Smooth muscle cell of the coronary artery (primary cell): ENCODE data around the gene HOXB4. TPM values are rescaled to one million over a fixed set of nuclear protein-coding genes. Genes with fewer than 3 reads are reported as not detected.

ENCODE experiments used
- total RNA-seq: library from RNA; depleted of rRNA; stranded (reverse); fragments of >200 nt; gene quantifications from 2 replicates; pipeline ENCODE4 v1.2.3, GENCODE V29; 2014; ENCODE audit warnings: low replicate concordance

Gene HOXB4
- total RNA-seq: 0.35 and 0.90 TPM in 2 replicates

DNA sequence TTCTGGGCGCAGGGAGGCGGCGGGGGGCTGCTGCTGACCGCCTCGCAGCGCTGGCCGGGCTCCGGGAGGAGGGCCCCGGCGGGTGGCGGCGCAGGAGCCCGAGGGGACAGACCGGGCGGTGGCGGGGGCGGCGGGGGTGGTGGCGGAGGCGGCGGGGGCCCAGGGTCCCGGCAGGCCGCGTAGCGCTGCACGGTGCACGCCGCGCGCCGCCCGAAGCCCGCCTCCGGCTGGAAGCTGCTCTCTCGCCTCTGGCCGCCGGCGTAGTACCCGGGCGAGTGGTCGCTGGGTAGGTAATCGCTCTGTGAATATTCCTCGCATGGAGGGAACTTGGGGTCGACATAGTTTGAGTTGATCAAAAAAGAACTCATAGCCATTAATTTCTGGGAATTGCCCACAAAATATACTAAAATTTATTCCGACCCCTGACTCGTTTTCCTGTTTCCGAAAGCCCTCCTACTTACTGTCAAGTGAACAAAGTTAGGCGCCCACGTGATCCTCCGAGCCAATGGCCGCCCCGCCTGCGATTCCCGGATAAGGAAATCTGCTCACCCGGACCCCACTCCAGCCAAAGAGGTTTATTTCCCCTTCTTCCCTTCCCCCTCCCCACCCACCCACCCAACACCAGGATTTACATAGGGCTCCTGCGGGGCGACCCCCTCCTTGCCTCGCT, at the start of gene HOXB4:
Gene HOXB4, minus strand, starts transcription at position 405 of the 670 bp plus-strand sequence. Its CDS starts 31 bp downstream, at position 374.

DNA sequence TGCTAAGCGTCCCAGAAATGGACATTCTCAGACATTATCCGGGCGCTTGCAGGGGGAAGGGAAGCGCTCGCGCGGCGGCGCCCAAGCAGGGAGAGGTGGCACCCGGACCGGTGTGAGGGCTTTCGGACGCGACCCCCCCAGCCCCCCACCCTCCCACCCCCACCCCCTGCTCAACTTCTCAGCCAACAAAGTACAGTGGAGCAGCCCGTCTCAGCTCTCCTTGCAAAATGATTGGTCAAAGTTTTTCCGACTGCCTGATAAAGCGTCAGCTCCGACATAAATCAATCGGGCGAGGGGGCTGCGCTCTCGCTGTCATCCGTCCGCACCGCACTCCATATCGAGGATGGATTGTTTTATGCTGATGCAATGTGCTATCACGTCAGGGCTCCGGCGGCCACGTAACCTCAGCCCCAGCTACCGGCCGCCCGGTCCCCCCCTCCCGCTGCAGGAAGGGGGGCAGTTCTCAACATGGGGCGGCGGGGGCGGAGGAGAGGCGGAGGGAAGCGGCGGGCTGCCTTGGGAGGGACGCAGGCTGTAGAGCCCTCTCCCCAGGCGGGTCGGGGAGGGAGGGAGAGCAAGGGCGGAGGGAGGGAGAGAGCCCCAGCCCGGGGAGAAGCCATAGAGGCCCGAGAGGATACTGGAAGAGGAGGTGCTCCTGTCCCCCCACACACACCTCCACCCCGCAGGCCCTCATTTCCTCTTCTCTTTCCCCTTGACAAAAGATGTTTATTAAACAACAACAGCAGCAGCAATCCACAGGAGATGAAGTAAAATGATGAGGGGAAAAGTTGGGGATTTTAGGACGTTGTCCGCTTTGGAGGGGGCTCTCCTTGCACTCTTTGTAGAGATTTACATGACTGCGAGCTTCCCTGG, 48.3 kb upstream of the HOXB4 start, which contains the start of gene HOXB9:
Gene HOXB9, minus strand, starts transcription at position 114 of the 873 bp plus-strand sequence. Its CDS starts 89 bp downstream, at position 25.

DNA sequence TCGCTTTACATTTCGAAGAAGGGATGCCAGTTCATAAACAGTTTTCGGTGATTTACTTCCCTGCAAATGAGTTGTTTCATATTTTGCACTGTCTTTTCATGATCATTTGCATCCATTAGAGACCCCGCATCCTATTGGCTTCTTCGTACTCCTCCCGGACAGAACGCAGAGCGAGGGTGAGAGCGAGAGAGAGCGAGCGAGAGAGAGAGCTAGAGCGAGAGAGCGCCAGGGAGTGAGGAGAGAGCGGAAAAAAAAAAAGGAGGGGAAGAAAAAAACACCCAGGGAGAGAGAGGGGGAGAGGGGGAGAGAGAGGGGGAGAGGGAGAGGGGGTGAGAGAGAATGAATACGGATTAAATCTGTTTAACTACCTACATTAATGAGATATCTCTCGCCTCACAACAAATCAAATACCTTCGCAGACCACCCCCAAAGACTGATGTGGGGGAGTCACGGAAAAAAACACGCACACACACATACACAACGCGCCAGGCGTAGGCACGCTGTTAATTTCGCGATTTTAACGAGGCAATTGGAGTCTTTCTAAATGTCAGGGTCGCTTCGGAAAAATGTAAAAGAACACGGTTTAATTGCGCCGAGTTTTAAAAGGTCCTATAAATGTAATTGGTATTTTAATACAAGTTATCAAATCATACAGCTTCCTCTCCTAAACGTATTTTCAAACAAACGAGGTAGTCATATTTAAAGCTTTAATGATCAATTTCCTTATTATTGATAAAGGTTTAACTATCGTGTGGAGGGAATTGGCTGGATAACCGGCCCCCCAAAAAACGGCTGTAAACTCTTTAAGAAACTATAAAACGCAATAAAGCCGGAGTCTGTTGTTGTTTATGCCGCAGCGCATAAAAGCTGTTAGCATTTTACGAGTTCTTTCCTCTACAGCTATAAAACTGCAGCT, 37.2 kb upstream of the HOXB4 start, which contains the start of gene HOXB8:
Gene HOXB8, minus strand, starts transcription at position 246 of the 916 bp plus-strand sequence. CDS start 588 bp downstream, outside the sequence.

DNA sequence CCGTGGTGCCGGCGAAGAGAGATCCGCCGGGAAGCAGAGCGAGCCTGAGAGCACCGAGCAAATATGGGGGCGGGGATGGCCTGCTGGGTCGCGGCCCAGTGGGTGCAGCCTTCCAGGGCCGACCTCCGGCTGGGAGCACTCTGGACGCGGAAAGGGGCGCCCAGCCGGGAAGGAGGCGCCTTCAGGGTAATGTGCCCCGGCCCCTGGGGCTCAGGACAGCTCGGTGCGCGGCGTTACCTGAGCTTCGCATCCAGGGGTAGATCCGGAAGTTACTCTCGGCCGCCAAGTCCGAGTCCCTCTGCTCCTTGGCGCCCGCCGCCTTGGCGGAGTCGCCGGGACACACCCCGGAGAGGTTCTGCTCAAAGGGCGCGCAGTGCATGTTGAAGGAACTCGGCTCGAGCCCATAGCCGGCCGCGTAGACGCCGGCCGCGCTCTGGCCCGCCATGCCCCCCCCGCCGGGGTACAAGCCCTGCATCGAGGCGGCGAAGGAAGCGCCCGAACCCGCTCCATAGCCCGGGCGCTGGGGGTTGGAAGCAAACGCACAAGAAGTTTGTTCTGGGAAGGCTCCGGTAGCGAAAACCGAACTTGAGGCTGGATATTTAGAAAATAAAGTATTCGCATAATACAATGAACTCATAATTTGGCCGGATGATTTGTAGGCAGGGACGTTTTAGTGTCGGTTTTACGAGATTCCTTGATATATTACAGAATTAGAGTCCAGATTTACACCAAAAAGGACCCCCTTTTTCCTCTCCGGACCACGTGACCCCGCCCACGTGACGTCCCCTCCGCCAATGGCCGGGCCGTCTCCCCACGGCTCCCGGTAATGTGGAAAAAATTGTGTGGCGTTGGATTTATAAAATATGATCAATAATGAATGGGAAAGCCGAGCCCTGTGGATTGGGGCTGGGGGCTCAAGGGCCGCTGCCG, 32.4 kb upstream of the HOXB4 start, which contains the start of gene HOXB7:
Gene HOXB7, minus strand, starts transcription at position 736 of the 930 bp plus-strand sequence. Its CDS starts 99 bp downstream, at position 637.

DNA sequence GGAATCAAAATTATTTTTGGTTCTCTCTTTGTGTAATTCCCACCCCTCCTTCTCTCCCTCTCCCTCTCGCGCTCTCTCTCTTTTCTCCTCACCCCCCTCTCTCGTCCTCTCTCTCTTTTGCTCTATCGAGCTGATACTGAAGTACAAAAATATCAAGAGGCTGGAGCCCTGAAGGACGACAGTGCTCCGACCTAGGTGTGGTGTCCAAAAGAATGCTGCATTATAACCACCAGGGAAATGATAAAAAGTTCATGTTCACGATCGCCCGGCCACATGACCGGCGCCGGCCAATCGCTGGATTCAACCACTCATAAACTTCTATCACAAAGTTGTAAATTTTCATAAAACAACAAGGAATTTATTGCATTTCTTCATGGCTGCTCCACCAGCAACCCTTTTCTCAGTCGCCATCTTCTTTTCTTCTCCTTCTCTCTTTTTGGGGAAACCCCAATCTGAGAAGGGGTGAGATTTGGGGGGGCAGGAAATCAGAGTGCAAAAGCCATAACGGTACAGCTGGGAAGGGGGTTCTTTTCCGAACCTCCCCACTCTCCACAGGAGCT, 26.7 kb upstream of the HOXB4 start, which contains the start of gene HOXB6:
Gene HOXB6, minus strand, starts transcription at position 217 of the 560 bp plus-strand sequence. CDS start 6,836 bp downstream, outside the sequence.

DNA sequence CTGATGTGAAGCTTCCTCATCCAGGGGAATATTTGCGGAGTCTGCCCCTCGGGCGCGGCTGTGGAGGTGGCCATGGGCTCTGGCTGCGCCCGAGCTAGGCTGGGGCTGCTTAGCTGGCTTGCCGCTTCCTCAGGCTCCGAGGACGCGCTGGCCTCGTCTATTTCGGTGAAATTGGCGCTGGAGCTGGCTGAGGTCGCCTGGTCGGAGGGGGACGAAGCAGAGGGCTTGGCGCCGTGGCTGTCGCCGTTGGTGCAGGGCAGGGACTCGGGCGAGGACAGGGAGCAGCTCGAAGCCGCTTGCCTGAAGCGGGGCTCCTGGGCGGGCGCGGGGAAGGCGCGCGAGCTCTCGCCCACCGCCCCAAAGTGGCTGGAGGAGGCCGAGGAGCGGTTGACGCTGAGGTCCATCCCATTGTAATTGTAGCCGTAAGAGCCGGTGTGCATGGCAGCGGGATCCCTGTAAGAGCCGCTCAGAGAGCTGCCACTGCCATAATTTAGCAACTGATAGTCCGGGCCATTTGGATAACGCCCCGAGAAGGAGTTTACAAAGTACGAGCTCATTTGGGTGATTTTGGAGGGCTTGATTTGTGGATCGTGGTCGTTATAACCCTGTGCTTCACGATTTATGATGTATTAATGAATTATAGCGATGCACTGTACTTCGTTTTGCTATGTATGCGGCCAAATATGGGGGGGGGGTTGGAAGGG, 15.1 kb upstream of the HOXB4 start, which contains the start of gene HOXB5:
Gene HOXB5, minus strand, starts transcription at position 654 of the 704 bp plus-strand sequence. Its CDS starts 97 bp downstream, at position 557.

DNA sequence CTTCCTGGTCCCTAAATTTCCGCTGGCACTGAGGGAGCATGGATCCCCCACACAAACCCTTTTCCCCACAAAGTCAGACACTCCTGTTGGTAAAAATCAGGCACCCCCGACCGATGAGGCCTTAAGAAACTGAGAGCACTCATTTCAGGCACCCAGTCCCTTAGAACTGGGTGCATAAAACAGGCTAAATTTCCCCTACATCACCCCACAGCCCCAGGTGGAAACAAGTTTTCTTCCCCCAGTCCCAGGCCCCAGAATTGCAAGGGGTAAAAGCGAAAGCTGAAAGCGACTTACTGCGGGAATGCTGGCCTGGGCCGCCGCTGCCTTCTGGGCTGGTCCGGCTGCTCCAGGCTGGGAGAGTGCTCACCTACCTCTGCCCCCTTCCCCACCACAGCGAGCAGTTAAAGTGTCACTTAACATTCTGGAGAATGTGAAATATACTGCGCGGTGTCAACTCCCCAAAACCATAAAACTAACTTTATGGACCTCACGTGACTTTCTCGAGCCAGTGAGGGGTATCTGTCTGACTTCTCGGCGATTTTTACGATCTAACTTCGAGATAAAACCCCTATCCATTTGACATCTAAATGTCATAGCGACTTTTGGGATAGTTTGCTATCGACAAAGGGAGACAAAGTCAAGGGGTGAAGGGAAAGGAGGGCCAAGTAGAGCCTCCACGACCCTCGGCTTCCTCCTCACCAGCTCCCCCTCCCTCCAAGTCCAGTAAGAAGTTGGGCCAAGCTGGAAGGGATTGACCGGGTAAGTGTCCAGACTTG, 11.9 kb upstream of the HOXB4 start, which contains the start of gene HOXB3:
Gene HOXB3, minus strand, starts transcription at position 411 of the 776 bp plus-strand sequence. CDS start 37,767 bp downstream, outside the sequence.

DNA sequence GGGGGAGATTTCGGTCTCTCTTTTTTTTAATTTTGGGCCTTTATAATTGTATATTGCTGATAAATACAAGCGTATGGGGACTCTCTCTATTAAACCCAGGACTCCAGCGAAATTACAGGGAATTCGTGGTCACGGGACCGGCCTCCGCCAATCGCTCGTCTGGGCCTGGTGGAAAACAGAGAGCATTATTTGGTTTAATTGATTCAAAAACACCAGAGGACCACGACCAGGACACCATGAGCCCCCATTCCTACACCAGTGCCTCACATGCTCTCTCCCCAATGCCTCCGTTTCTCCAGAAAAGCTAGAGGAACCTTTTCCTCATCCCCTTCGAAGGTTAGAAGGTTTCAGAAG, 33.2 kb downstream of the HOXB4 start, which contains the start of gene HOXB2:
Gene HOXB2, minus strand, starts transcription at position 88 of the 354 bp plus-strand sequence. CDS start 198 bp downstream, outside the sequence.

DNA sequence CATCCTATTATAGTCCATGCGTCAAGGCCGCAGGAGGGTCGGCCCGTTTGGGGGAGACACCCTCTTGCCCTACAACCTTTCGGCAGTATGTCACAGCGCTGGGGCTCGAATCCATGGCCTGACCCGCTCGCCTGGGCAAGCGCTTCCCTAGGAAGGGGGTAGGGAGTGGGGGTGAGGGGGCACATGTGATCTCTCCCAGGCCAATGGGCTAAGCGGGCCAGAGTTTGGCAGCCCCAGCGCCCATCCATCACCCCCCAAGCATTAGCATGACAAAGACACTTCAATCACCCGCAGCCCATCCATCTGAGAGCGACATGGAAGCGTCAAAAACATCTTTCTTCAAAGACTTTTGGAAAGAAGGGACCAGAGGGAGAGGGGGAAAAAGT, 47.3 kb downstream of the HOXB4 start, which contains the start of gene HOXB1:
Gene HOXB1, minus strand, starts transcription at position 125 of the 386 bp plus-strand sequence. Its CDS starts 107 bp downstream, at position 18.

Other genes with a start within 250 kb of the HOXB4 start
- not detected in 2 replicates for gene SKAP1, start 148.1 kb downstream of the HOXB4 start, total RNA-seq
- gene HOXB1, start 47.3 kb downstream of the HOXB4 start, total RNA-seq: not detected in 2 replicates
- 0.47 and 3.8 TPM in 2 replicates for gene HOXB2, start 33.2 kb downstream of the HOXB4 start, total RNA-seq
- gene HOXB3, start 11.9 kb upstream of the HOXB4 start, total RNA-seq: 0.59 and 2.6 TPM in 2 replicates
- not detected in 2 replicates for gene HOXB5, start 15.4 kb upstream of the HOXB4 start, total RNA-seq
- gene HOXB6, start 26.6 kb upstream of the HOXB4 start, total RNA-seq: 0.08 and 0.12 TPM in 2 replicates
- 0.30 TPM in 1 of 2 replicates, not detected in the other for gene HOXB7, start 32.7 kb upstream of the HOXB4 start, total RNA-seq
- not detected in 2 replicates for gene HOXB8, start 36.9 kb upstream of the HOXB4 start, total RNA-seq
- gene HOXB9, start 48.0 kb upstream of the HOXB4 start, total RNA-seq: not detected in 2 replicates
- gene PRAC1, start 144.2 kb upstream of the HOXB4 start, total RNA-seq: not detected in 2 replicates
- gene PRAC2, start 144.8 kb upstream of the HOXB4 start, total RNA-seq: not detected in 2 replicates
- not detected in 2 replicates for gene HOXB13, start 150.4 kb upstream of the HOXB4 start, total RNA-seq
- gene TTLL6, start 238.9 kb upstream of the HOXB4 start, total RNA-seq: not detected in 2 replicates